Neuronal stem cell (in vitro differentiated cells): ENCODE measurements around the gene ARMC2. TPM values are rescaled to one million over a fixed set of nuclear protein-coding genes. Genes with fewer than 3 reads are reported as not detected.

ENCODE experiments used
- small RNA-seq: library from polyadenylated mRNA; stranded (forward); fragments of <200 nt; extraction: miRNeasy Mini kit (QIAGEN cat#:217004); gene quantifications from one replicate; pipeline ENCODE3, GENCODE V24; 2013; ENCODE audit not compliant: insufficient read depth

The ARMC2 gene

Small RNA genes within 50 kb of the gene (small RNA-seq; reads per million reads assigned to genes)
- gene AL445189.2: not detected
- not detected for gene Z95118.1
